GM10266 (cell line): ENCODE data around the gene SNRPF.

Experiments used
- DNase-seq: peaks from one replicate; pipeline ENCODE4 v3.0.0; 2012; ENCODE audit errors: extremely low spot score
- TF ChIP-seq, protein P1 (sequence below): IDR thresholded peaks from 2 replicates; pipeline ENCODE4 v1.5.1; 2012; ENCODE audit warnings: mild to moderate bottlenecking, low read depth; ENCODE audit not compliant: control insufficient read depth, insufficient read depth; ENCODE audit errors: missing control alignments

SNRPF gene

DNA sequence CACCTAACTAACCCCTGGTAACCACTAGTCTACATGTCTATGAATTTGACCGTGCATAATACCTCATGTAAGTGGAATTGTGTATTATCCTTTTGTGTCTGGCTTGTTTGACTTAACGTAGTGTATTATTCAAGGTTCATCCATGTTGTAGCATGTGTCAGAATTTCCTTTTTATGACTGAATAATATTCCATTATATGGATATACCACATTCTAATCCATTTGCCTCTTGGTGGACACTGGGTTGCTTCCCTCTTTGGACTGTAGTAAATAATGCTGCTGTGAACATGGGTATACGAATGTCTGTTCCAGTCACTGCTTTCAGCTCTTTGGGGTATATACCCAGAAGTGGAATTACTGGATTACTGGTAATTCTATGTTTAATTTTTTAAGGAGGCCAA lies 3.3 kb downstream of the SNRPF start:
- TF ChIP-seq, protein P1, sequence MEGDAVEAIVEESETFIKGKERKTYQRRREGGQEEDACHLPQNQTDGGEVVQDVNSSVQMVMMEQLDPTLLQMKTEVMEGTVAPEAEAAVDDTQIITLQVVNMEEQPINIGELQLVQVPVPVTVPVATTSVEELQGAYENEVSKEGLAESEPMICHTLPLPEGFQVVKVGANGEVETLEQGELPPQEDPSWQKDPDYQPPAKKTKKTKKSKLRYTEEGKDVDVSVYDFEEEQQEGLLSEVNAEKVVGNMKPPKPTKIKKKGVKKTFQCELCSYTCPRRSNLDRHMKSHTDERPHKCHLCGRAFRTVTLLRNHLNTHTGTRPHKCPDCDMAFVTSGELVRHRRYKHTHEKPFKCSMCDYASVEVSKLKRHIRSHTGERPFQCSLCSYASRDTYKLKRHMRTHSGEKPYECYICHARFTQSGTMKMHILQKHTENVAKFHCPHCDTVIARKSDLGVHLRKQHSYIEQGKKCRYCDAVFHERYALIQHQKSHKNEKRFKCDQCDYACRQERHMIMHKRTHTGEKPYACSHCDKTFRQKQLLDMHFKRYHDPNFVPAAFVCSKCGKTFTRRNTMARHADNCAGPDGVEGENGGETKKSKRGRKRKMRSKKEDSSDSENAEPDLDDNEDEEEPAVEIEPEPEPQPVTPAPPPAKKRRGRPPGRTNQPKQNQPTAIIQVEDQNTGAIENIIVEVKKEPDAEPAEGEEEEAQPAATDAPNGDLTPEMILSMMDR, result no peak
- no peak for DNase-seq

DNA sequence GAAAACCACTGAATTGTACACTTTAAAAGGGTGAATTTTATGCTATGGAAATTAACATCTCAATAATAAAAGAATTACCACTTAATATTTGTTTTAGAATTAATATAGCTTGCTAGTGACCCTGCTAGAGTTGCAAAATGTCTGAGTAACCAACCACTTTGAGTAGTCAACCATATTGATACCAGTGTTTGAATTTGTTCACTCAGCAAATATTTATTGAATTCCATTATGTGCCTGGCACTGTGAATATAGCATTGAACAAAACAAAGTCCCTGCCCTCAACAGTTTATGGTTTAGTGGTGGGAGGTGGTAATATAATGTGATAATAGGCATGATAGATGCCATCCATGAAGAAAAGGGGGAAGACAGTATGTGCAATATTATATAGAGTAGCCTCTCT lies 4.6 kb downstream of the SNRPF start:
- TF ChIP-seq, protein P1, result no peak
- DNase-seq, result no peak

DNA sequence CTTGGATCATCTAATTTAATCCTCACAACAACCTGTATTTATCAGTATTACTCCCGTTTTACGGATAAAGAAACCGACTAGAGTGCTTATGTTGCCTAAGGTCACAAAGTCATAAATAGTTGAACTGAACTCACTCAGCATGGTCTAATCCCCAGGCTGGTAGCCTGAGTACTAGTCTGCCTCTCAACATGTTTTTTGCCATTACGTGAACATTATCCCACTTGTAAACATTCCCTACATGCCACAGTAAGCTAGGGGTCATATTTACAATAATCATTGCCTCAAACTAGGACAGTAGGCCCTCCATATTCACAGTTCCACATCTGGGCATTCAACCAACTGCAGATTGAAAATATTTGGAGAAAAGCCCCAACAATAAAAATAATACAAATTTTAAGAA lies 12.1 kb downstream of the SNRPF start:
- DNase-seq, result no peak
- TF ChIP-seq, protein P1, result no peak

DNA sequence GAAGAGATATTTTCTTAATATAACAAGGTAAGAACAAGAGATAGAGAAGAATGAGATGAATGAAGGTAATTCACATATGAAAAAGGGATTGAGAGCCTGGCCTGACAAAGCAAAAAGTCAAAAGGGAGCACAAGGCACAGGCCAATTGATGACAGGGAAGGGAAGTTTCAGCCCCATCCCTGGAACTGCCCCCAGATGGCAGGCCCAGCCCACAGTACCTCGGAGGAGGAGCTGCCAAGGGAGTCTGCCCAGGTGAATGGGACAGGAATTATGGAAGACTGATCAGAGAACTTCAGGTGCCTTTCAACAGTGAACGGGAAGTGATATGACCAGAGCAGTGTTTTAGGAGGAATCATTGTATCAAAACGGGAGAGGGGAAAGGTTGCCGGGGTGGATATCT lies 15.7 kb downstream of the SNRPF start:
- no peak for DNase-seq

DNA sequence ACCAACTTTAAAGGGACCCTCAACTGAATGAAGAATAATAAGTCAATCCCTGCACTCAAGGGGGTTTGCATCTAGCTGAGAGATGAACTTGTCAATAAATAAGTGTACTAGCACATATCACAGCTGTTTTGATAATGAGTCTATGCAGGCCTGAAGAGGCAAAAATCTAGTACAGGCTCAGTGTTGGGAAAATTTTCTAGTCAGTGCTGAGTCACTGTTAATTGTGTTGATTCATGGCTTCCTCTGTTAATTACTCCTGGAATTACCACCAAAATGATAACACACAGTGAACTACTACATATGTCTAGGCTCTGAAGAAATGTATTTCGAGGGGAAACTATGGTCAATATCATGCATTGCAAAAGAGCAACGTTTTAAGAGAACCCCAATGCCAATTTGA lies 18.9 kb downstream of the SNRPF start:
- TF ChIP-seq, protein P1, result no peak
- no peak for DNase-seq

More for the DNA sequence above, 15.7 kb downstream of the SNRPF start:
- TF ChIP-seq, protein P1, result no peak

DNA sequence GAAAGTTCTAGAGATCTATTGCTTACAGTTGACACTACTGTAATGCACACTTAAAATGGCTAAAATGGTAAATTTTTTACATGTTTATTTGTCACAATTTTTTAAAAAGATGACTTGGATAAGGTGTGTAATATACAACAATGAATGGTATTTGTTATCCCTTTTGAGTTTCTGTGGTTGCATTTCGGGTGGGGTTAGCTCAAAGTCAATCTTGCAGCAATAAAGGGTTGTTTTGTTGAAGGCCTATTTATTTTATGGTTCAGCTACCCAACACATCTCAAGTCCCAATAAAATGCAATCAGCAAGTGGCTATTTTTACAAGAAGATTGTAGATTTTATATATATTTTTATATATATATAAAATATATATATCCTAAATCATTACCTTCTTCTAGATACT lies 22.1 kb downstream of the SNRPF start:
- no peak for DNase-seq
- TF ChIP-seq, protein P1, result no peak

DNA sequence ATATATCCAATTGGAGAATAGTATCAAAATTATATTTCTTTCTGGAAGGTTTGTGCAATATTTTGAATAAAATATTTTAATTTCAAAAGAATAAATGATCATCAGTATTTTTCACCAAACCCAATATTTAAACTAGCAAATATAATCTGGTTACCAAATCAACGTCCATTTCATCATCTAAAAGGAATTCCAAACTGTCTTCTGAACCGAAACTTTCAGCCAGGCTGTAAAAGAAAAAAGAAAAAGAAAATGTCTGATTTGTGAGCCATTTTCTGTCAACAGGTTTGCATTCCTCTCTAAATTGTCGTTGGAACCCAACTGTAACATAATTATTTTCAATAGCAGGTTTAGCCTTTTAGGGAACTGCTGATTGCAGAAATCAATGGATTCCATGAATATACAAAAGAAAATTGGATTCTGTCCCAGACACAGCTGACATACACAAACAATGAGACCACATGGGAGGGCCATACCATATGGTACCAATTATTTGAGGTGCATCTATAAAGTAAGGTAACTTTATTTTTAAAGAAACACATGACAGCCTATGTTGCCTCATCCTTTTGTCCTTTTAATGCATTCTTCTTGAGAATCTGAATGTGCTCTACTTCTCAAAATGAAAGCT lies 22.7 kb downstream of the SNRPF start:
- TF ChIP-seq, protein P1, result no peak
- no peak for DNase-seq
